ENCODE results near the gene ARHGAP24.

ARHGAP24 gene

DNA sequence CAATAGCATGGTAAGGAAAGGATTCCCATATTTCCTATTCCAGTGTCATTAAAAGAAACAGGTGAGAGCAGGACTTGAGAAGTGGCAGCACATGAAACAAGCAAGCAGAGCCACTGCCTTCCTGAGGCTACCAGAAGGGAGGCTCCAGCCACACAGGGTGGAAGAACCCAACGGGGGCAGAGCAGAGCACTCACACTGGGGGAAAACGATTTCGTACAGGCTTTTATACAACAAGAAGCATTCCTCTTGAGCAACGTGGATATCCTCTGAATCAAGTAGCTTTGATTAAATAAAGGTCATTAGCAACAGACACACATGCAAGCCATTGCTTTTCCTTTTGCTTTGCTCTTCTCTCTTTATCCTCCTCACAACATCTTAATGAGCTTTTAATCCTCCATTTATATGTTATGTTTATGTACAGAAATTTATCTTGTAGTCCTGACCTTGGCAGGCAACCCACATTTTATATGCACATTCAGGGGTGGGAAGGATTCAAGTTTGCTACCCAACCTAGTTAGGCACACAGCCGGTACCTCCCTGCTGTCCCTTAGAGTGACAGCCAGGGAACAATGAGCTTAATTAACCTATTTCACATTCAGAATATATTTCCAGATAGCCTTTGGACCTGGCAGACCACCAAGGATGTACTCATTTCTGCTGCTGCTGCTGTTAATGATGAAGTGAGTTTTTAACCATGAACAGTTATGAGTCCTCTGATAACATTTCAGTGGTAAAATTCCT, 202.1 kb downstream of the ARHGAP24 start:
- H3K4me3 ChIP-seq (ENCODE audit: control insufficient read depth, low read depth, low read length) = no peak overlapping the region
- peak; percentile 41 for DNase-seq (ENCODE audit: low read depth)
- TF ChIP-seq, protein P1, sequence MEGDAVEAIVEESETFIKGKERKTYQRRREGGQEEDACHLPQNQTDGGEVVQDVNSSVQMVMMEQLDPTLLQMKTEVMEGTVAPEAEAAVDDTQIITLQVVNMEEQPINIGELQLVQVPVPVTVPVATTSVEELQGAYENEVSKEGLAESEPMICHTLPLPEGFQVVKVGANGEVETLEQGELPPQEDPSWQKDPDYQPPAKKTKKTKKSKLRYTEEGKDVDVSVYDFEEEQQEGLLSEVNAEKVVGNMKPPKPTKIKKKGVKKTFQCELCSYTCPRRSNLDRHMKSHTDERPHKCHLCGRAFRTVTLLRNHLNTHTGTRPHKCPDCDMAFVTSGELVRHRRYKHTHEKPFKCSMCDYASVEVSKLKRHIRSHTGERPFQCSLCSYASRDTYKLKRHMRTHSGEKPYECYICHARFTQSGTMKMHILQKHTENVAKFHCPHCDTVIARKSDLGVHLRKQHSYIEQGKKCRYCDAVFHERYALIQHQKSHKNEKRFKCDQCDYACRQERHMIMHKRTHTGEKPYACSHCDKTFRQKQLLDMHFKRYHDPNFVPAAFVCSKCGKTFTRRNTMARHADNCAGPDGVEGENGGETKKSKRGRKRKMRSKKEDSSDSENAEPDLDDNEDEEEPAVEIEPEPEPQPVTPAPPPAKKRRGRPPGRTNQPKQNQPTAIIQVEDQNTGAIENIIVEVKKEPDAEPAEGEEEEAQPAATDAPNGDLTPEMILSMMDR (conservative IDR thresholded peaks at IDR 0.05; ENCODE audit: control insufficient read depth, insufficient read depth, low read depth, low read length) = no peak

DNA sequence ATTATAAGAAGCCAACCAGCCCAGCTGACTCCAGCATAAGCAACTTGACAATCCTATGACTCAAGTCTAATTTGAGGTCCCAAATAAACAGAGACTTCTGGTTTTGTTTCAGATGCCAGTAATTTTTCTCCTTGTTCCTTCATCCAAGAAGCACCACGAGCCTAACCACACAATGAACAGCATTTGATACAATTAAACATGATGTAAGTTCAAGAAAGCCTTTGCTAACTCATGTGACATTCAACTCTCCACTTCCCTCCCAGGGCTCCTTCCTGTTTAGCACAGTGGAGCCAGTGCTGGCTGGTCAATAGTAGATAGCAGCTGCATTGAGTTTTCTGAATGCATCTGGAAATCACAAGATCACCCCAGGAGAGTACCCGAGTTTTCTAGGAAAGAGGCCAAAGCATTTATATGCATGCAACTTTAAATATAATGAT, 206.3 kb downstream of the ARHGAP24 start:
- peak; percentile 97 for DNase-seq (ENCODE audit: low read depth)
- no peak overlapping the region for H3K4me3 ChIP-seq (ENCODE audit: control insufficient read depth, low read depth, low read length)
- TF ChIP-seq, protein P1 (conservative IDR thresholded peaks at IDR 0.05; ENCODE audit: control insufficient read depth, insufficient read depth, low read depth, low read length) = no peak

GRCh38 chr4:85681921-85682320, 207.0 kb downstream of the ARHGAP24 start:
- H3K4me3 ChIP-seq (ENCODE audit: control insufficient read depth, low read depth, low read length) = no peak overlapping the region
- TF ChIP-seq, protein P1 (conservative IDR thresholded peaks at IDR 0.05; ENCODE audit: control insufficient read depth, insufficient read depth, low read depth, low read length) = no peak
- DNase-seq (ENCODE audit: low read depth) = no peak

GRCh38 chr4:85682391-85682790, 207.4 kb downstream of the ARHGAP24 start:
- TF ChIP-seq, protein P1 (conservative IDR thresholded peaks at IDR 0.05; ENCODE audit: control insufficient read depth, insufficient read depth, low read depth, low read length) = no peak

GRCh38 chr4:85684676-85685075, 209.7 kb downstream of the ARHGAP24 start:
- TF ChIP-seq, protein P1 (conservative IDR thresholded peaks at IDR 0.05; ENCODE audit: control insufficient read depth, insufficient read depth, low read depth, low read length) = no peak
- H3K4me3 ChIP-seq (ENCODE audit: control insufficient read depth, low read depth, low read length) = no peak overlapping the region
- DNase-seq (ENCODE audit: low read depth) = no peak

More at GRCh38 chr4:85682391-85682790, 207.4 kb downstream of the ARHGAP24 start:
- no peak for DNase-seq (ENCODE audit: low read depth)
- no peak overlapping the region for H3K4me3 ChIP-seq (ENCODE audit: control insufficient read depth, low read depth, low read length)

DNA sequence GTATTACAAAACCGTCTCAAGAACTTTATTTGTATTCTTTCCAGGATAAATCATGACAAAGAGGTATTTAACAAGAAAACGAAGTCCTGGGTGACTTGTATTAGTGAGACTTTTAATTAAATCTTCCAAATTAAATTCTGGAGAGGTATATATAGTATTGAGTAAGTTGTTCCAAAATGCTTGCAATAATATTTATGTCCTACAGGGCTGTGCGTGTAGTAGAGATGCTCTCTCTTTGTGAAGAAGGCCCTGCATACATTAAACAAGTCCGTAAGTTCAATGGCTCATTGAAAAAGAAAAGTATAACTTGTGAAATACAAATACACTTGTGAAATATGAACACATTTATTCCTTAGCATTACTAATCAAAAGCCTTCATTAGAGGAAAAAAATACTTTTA, 211.4 kb downstream of the ARHGAP24 start:
- TF ChIP-seq, protein P1 (conservative IDR thresholded peaks at IDR 0.05; ENCODE audit: control insufficient read depth, insufficient read depth, low read depth, low read length) = no peak
- no peak for DNase-seq (ENCODE audit: low read depth)
- H3K4me3 ChIP-seq (ENCODE audit: control insufficient read depth, low read depth, low read length) = no peak overlapping the region
